Activated CD4-positive, alpha-beta T cell treated with anti-CD3 and anti-CD28 coated beads, Interleukin-2, amount 50 U/mL, for 16 hours (primary cell): ENCODE data around the gene MXD1.
"Not testable (repeated sequence)": the region's sequence is repeated elsewhere in the genome, so short reads cannot be mapped to it uniquely, and the experiment has no call there.

Experiments
- DNase-seq: peaks from one replicate; pipeline ENCODE4 v3.0.0-alpha.2; 2020

The MXD1 gene

DNA sequence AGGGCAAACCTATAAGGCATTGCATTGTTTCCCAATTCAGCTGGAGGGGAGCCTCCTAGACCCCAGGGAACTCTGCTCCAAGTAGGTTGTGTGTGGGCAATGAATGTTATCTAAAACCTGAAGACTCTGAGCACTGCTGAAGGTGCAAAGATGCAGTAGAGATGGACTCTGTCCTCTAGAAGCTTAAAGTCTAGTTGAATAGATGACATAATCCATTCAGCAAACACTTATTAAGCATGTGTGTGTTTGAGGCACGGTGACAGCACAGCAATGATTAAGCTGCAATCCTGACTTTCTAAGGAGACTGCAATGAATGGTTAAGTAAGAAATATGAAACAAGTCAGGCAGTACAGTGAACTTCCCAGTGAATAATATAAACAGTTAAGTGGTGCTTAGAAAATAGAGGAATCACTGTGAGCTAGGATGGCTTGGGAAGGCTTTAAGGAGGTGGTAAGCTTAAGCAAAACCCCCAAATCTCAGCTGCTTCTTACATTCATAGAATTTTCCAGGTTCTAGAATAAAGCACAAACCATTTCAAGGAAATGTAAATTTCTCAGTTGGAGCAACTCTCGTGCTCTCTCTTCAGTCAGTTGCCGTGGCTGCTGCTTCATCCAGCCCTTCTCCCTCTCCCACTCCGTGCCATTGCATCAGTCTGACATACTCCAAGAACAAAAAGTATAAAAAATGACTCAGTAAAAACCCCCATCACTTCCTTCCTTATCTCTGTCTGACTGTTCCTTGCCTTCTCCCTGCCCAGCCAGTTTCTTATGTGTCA lies 19.1 kb downstream of the MXD1 start:
- peak; percentile 69 for DNase-seq

DNA sequence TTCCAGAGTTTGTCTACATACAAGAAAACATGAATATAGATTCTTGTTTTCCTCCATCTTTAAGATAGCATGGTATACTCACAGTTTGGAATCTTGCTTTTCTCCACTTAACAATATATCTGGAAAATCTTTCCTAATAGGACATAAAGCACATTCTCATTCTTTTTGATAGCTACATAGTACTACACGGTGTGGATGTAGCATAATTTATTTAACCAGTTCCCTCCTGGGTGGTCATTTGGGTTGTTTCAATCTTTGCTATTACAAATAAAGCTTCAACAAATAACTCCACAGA lies 19.7 kb downstream of the MXD1 start:
- DNase-seq: no peak

DNA sequence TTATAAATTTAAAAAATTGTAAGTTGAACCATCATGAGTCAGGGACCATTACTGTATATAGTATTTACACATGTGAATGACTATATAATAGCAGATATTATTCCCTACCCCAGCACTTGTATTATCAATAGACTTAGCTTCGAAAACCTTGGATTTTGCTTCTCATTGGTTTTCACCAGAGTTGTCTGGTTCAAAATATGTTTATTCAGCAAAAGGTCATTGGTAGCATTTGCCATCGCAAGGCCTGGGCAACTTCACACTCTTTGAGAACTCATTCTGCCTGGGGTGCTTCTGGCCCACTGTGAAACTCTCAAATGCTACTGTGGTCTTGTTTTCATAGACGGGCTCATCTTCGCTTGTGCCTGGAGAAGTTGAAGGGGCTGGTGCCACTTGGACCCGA lies 20.1 kb downstream of the MXD1 start:
- no peak for DNase-seq

DNA sequence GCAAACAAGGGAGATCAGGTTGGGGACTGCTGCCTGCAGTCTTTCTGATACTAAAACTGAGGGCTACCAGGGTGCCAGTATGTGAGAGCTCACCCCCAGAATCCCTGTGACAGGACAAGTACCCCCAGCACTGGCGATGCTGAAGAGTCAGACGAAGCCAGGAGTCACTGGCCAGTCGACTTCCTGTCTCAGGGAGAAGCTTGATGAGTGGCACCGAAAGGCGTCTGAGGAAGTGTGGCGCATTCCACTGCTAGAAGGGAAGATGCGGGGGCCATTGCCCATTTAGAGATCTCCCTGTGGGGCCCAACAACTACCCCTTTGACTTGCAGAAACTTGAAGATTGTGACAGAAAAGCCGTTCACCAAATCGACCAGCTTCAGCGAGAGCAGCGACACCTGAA lies 22.0 kb downstream of the MXD1 start:
- DNase-seq: no peak

DNA sequence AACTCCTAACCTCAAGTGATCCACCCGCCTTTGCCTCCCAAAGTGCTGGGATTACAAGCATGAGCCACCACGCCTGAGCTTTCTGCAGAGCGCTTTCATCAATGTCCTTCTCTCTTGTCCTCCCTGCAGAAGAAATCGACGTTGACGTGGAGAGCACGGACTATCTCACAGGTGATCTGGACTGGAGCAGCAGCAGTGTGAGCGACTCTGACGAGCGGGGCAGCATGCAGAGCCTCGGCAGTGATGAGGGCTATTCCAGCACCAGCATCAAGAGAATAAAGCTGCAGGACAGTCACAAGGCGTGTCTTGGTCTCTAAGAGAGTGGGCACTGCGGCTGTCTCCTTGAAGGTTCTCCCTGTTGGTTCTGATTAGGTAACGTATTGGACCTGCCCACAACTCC lies 23.1 kb downstream of the MXD1 start:
- DNase-seq: no peak

DNA sequence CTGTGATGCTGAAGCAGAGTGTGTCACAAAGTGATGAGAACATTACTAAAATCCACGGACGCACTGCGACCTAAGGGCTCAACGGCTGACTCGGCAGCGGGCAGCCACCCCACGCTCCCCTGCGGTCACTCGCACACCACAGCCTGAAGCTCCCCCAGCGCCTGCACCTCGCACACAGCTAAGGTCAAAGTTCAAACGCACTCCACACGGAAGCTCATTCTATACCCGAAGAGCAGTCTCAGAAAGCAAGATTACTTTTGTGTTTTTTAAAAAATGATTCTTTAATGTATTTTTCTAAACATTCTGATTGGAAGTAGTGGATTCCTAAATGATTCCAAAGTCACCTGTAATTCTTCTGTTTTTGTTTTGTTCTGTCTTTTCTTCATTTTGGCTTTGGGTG lies 24.8 kb downstream of the MXD1 start:
- no peak for DNase-seq

DNA sequence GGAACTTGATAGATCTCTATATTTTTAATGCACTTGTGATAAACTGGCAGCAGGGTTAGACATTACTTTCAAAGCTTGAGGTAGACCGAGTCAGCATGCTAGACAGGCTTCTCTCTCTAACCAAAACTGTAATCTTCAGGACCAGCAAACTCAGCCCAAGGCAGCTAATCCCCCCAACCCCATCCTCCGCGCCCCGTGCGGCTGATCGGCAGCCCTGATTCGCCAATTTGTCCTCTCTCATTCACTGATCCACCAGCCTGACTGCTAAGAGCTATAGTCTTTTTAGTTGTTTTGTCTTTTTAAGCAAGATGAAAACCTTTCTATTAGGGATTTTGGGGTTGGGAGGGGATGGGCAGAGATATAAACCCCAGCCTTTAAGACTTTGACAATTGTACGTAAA lies 25.8 kb downstream of the MXD1 start:
- no peak for DNase-seq

DNA sequence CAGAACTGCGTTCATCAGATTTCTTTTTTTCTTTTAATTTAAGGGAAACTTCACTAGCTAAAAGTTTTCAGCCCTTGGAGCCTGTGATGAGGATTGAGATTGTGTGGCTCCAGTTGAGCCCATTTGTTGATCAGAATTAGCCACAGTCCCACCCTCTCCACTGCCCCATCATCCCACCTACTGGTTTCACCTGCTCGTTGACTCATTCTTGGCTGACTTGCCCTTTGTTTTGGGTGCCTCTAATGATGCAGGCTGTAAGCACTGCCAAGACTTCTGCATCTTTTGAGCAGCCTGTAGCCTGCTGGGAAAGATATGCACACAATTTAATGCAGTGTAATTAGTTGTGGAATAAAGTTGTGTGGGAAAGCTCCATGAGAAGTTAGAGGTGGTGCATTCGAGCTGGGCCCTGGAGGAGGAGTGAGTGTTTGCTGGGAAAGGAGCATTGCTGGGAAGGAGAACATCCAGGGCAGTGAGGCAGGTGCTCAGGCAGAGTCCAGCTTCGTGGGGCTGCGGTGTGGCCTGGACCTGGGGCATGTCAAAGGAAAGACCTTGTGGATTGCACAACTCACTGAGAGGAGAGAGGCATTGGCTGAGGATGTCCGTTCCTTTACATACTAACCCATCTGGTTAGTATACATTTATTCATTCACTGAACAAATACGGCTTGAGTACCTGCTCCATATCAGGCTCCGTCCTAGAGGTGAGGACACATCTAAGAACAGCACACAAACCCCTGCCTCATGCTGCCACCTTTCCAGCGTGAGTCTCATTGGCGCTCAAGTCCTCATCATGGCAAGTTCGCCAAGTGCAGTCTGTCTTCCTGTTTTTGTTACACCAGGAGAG lies 28.3 kb downstream of the MXD1 start:
- DNase-seq: no peak

DNA sequence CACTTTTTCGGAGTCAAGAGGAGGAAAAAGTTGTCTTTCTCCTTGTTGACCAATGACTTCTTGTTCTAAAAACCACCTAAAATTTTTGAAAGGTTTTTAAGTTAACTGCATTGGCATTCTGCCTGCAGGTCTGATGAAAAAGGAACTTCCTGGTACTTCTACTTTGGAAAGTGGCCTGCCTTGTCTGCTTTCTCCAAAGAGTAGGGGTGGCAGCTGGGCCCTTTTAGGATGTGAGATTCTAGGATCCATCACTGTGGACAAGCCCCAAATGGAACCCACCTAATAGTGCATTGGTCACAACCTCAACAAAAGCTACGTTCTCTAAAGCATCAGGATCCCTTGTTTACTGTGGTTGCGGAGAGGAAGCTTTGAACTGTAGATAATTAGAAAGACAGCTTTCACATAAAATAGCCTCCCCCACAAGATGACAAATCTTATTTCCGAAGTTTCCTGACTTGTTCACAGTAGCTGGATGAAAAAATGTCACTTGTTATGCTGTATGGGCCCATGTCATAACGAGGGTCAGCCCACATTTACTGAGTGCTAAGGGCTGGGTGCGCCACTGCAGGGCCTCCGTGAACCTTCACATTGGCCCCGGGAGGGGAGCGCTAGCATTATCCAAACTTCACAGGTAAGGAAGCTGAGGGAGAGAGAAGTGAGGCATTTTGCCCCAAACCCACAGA lies 29.1 kb downstream of the MXD1 start:
- no peak for DNase-seq

DNA sequence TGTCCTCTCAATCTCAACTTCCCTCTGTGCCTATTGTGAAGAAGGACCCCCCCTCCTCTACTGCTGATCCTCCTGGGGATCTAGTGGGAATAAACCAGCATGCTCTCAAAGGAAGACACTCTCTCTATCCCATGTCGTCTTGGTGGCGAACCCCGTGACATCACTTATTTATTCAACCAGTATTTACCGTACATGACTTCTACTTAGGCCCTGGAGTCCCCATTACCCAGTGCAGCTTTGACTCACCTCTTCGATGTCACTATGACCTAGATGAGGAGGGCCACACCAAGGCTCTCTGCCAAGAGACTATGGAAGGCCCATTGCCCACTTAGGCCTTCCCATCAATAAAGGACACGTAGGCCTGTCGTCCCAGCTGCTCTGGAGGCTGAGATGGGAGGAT lies 29.8 kb downstream of the MXD1 start:
- no peak for DNase-seq

DNA sequence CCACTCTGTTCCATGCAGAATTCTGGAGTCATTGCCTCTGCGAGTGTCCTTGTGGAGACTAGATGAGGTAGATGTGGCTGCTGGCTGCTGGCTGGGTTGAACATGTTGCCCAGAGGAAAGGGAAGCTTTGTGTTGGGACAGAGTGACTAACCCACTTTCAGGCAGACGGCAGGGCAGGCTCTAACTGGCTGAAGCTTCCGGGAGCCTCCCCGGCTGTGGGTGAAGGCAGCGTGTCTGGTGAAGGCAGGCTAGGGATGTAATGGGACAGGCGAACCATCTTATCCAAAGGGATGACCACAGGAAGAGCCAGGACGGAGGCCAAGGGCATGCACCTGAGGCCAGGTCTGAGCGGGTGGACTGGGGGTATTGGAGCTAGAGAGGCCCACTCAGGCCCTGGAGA lies 30.5 kb downstream of the MXD1 start:
- DNase-seq: no peak

DNA sequence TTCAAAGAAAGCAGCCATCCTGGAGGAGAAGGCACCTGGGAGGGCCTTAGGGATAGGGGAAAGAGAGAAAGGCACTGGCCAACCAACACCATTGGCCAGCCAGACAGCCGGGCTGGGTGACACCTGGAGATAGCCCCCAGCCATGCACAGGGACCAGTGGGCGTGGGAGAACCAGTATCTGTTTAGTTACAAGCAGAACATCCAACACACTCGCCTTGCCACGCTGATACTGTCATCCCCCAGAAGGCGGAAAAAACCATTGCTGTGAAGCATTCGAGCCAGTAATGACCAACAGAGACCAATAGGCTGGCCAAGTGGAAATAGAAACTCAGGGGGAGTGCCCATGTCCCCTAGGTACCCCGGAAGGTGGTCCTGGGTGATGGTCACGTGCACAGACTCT lies 31.0 kb downstream of the MXD1 start:
- no peak for DNase-seq

DNA sequence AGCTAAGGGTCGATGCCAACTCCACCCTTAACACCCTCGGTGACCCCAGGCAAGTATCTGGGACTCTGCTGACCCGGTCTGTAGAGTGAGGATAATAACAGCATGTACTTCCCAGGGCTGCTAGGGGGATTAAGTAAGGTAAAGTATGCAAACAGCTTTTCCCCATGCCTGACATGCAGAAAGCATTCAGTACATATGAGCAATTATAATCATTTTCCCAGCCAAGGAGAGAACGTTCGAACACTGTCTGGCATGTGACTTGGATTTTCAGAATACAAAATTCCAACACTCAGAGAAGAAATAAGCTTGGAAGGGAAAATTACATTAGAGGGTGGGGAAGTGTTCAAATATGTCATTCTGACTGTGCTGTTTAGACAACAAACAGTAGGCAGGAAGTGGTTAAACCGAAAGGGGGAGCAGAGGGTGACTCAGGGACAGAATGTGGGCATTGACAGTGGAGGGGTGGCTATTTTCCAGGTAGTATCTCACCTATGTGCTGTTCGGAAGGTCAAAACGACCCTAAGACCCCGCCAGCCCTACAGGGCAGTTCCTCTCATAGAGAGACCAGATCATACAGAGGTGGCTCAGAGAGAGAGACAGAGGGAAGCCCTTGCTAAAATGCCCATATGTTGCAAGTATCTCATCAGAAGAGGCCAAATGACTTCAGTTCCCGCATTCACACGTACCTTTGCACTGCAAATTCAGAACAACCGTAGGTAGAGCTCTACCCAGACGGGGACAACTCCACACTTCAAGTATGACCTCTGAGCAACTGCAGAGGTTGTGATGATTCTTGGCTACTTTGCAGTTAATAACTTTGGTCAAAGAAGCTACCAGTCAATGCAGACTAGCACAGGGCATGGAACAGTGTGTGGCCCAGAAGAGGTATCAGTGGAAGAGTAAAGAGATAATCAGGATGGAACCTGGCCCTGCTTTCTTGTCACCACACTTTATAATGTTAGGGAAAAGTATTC lies 31.7 kb downstream of the MXD1 start:
- DNase-seq: peak; percentile 84

DNA sequence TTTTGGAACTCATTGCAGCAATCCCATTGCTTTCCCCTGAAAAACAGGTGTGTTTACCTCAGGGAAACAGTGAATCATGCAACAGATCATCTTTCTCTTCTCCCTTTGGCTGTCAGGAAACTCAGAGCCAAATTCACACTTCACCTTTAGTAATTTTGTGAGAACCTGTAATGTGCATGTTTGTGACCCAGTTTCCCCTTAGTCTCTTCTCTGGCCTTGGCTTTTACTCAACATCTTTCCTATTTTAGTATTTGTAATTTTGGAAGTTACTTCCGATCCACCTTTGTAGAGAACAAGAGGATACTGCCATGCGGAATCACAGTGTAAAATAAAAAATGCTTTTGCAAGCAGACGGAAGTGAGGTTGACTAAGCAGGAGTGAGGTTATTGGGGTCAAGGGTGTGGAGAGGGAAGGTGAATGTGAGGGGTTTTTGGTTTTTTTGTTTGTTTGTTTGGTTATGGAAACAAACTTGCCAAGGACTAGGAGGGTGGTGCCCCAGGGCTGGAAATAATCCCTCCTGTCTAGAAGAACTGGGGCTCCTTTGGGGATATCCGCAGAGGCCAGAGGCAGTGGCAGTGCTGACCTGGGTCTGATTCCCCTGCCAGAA lies 32.5 kb downstream of the MXD1 start:
- no peak for DNase-seq

DNA sequence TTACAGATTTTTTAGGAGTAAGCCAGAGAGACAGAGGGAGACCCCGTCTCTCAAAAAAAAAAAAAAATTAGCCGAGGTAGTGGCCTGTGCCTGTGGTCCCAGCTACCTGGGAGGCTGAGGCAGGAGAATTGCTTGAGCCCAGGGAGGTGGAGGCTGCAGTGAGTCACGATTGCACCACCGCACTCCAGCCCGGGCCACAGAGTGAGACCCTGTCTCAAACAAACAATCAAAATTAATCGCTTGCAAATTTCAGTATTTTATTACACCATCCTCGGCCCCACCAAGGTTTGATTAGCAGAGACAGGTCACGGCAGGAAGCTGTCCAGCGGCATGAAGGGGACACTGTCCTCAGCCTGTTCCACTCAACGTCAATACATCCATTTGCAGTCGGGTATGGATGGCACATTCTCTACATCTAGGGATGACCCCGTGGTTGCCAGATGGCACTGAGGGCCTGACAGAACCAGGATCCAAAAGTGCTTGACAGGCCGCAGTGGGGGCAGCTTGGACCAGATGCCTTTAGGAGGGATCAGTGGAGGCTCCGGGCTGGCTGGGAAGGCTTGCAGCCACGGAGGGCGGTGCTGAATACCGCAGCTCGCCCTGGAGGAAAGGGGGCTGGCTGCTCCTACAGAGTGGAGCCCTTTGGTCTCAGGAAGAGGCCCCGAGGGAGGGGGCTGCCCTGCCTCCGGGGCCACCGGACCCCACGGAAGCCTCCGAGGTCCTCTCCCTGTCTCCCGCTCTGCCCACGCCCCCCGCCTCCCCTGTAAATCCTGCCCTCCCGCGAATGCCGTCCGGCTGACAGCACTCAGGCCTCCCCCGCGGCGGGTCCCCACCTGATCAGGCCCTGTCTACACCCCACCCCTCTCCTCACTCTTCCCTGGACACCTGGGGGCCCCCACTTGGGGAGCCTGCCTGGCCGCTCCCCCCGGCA lies 33.4 kb downstream of the MXD1 start:
- DNase-seq: no peak

DNA sequence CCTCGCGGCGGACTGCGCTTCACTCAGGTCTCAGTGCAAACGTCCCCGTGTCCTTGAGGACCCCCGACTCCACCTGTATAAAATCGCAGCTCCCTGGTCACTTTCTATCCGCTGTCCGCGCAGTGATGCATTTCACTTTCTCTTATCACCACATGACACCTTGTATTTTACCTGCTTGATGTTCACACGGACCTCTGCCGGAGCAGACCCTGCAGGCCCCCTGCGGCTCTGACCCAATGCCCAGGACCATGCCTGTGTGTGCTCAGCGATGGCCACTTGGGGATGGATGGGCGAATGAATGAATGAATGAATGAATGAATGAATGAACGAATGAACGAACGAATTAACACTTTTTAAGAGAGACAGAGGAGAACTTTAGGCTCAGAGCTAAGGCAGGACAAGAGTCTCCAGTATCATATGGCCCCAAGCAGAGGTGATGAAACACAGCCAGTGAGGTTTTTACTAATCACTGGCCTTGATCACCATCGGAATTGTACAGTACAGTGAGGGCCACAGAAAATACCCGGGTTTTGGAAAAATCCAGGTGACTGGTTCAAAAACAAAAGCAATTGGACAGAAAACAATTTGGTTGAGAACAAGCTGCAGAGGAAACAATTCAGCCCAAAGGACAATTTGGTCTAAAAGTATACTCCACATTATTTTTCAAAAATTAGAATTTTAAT lies 34.2 kb downstream of the MXD1 start:
- DNase-seq: no peak

DNA sequence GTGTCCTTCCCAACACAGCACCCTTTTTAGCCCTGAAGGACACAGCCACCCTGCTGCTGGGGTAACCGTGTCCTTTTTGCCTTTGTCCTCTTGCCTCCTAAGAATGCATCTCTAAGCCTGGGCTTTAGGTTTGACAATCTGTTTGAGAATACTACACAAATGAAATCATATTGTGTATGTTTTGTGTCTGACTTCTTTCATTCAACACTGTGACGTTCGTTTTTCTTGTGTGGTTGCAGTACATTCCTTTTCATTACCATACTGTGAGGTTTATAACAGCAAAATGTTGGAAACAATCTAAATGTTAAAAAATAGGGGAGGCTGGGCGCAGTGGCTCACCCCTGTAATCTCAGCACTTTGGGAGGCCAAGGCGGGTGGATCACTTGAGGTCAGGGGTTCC lies 35.3 kb downstream of the MXD1 start:
- DNase-seq: no peak

DNA sequence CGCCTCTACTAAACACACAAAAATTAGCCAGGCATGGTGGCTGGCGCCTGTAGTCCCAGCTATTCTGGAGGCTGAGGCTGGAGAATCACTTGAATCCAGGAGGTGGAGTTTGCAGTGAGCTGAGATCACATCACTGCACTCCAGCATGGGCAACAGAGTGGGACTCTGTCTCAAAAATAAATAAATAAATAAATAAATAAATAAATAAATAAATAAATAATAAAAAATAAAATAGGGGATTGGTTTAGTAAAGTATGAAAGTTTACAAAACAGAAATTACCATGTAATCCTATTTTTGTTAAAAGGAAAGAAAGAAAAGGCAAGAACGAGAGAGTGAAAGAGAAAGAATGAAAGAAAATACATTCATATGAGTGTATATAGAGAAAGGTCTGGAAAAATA lies 35.8 kb downstream of the MXD1 start:
- not testable (repeated sequence) for DNase-seq

DNA sequence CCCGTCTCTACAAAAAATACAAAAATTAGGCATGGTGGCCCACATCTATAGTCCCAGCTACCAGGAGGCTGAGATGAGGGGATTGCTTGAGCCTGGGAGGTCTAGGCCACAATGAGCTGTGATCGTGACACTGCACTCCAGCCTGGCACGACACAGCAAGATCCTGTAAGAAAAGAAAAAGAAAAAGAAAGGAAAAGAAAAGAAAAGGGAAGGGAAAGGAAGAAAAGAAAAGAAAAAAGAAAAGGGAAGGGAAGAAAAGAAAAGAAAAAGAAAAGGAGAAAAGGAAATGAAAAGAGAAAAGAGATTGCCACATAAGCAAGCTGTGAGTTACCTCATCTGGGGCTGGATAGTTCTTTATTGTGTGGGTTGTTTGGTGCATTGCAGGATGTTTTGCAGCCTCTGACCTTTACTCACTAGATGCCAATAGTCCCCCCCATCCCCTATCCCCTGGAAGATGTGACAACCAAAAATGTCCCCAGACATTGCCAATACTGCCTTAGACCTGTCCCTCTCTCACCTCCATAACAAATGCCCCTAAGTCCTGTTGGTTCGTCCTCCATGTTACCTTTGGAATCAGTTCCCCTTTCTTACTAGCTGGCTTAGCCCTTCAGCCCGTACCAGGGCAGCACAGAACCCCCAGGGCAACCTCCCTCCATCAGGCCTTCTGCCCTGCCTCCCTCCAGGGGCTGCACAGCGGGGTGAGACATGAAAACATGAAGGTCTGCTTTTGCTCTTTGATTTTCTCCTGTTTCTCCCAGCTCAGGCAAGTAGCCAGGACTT lies 37.6 kb downstream of the MXD1 start:
- DNase-seq: no peak

DNA sequence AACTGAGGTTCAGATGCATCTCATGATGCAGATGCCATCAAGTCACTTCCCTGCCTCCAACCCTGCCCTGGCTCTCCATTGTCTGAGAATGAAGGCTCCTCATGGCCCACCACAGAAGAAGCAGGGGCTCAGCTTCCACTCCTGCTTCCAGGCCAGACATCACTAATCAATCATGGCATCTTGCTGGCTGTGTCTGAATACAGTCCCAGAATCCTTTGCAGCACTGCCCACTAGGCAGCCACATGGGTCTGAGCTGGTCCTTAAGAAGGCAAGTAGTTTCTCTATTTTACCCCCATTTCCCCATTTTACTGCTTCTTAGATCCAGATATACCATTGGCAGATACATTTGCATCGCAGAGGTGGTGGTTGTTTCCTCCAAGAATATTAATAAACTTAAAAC lies 39.2 kb downstream of the MXD1 start:
- DNase-seq: no peak
